HG03095 (cell line): ENCODE results near the gene AGRN.
"Not testable (repeated sequence)": the region's sequence is repeated elsewhere in the genome, so short reads cannot be mapped to it uniquely, and the experiment has no call there.

Experiments used
- ATAC-seq: cut with Tn5 transposase; IDR thresholded peaks from one replicate; pipeline ENCODE4 v1.9.1; 2021; ENCODE audit warnings: moderate library complexity; ENCODE audit not compliant: unreplicated experiment

Gene AGRN

GRCh38 chr1:981491-981954, 38.4 kb upstream of the AGRN start:
- no peak for ATAC-seq

GRCh38 chr1:981955-982558, 37.9 kb upstream of the AGRN start, which contains the start of gene PERM1:
TSS of gene PERM1 (minus strand) at chr1:982093. CDS start at chr1:981029, 1,064 bp downstream.
- ATAC-seq = no peak

GRCh38 chr1:982765-983436, 37.0 kb upstream of the AGRN start:
- ATAC-seq = no peak

GRCh38 chr1:983798-984475, 36.0 kb upstream of the AGRN start:
- ATAC-seq = no peak

- no peak for ATAC-seq
These were observed 35.5 kb upstream of the AGRN start for GRCh38 chr1:984476-984814.

- ATAC-seq = no peak
These were observed 34.8 kb upstream of the AGRN start for GRCh38 chr1:985126-985525.

- not testable (repeated sequence) for ATAC-seq
These were observed 31.9 kb upstream of the AGRN start for GRCh38 chr1:988061-988460.

- ATAC-seq = not testable (repeated sequence)
These were observed 28.6 kb upstream of the AGRN start for GRCh38 chr1:991275-991674.

- no peak for ATAC-seq
These were observed 28.0 kb upstream of the AGRN start for GRCh38 chr1:991895-992294.

- no peak for ATAC-seq
These were observed 27.6 kb upstream of the AGRN start for GRCh38 chr1:992362-992761.

GRCh38 chr1:993379-993995, 26.4 kb upstream of the AGRN start:
- ATAC-seq = no peak

- ATAC-seq = not testable (repeated sequence)
These were observed 25.4 kb upstream of the AGRN start for GRCh38 chr1:994546-994945.

GRCh38 chr1:995665-996633, 24.0 kb upstream of the AGRN start:
- ATAC-seq = no peak

- ATAC-seq = no peak
These were observed 22.8 kb upstream of the AGRN start for GRCh38 chr1:996851-997712.

- ATAC-seq = no peak
These were observed 22.3 kb upstream of the AGRN start for GRCh38 chr1:997713-997992.

- no peak for ATAC-seq
These were observed 21.8 kb upstream of the AGRN start for GRCh38 chr1:997993-998744.

GRCh38 chr1:998745-998994, 21.2 kb upstream of the AGRN start:
- ATAC-seq = no peak

- ATAC-seq = no peak
These were observed 20.8 kb upstream of the AGRN start for GRCh38 chr1:998995-999724.
